GM10266 (cell line): ENCODE measurements around the gene ZNF536.

ENCODE experiments used
- DNase-seq: peaks from one replicate; pipeline ENCODE4 v3.0.0; 2012; ENCODE audit errors: extremely low spot score
- CTCF ChIP-seq: IDR thresholded peaks from 2 replicates; pipeline ENCODE4 v1.5.1; 2012; ENCODE audit warnings: mild to moderate bottlenecking, low read depth; ENCODE audit not compliant: control insufficient read depth, insufficient read depth; ENCODE audit errors: missing control alignments

ZNF536 gene

DNA sequence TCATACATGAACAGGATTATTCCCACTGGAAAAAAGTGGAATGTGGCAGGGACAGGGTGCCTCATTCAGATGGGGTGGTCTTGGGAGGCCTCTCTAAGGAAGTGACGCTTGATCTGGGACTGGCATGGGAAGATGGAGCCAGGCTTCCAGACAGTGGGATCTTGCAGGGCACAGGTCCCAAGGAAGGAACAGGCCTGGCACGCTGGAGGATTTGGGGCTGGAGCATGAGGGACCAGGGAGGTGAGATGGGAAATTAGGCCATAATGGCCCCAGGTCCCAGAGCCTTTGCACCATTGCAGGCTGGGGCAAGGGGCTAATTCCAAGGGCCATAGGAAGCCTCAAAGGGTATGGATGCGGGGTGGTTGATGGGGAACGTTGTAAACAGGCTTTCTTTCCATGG is 9.2 kb downstream of the ZNF536 start:
- no peak for TF ChIP-seq CTCF

GRCh38 chr19:30385174-30385573 is 13.0 kb downstream of the ZNF536 start:
- no peak for DNase-seq
- no peak for TF ChIP-seq CTCF

More for the DNA sequence above, 9.2 kb downstream of the ZNF536 start:
- no peak for DNase-seq

- no peak for DNase-seq
- TF ChIP-seq CTCF = no peak
Measured at GRCh38 chr19:30385666-30386065, 13.5 kb downstream of the ZNF536 start.

DNA sequence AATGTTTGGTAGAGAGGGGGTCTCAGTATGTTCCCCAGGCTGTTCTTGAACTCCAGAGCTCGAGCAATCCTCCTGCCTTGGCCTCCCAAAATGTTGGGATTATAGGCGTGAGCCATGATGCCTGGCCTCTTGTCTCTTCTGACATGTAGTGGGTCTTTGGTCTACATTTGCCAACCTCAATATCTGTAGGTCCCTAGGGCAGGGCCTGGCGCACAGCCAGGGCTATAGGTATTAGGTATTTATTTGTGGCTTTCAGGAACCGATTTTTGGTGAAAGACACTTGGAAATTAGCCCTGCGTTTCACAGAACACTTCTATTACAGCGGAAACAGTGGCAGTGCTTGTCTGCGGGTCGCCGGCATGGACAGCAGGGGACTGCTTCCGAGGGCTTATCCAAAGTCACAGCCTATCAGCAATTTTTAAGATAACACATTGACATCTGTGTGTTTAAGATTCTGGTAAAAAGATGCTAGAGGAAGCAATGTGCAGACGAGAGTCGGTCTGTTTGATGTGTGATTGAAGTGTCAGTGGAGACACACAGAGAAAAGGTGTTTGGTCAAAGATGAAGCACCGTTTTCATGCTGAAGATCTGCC is 14.5 kb downstream of the ZNF536 start:
- DNase-seq = no peak
- TF ChIP-seq CTCF = no peak

GRCh38 chr19:30387311-30388115 is 15.3 kb downstream of the ZNF536 start:
- no peak for TF ChIP-seq CTCF
- no peak for DNase-seq

DNA sequence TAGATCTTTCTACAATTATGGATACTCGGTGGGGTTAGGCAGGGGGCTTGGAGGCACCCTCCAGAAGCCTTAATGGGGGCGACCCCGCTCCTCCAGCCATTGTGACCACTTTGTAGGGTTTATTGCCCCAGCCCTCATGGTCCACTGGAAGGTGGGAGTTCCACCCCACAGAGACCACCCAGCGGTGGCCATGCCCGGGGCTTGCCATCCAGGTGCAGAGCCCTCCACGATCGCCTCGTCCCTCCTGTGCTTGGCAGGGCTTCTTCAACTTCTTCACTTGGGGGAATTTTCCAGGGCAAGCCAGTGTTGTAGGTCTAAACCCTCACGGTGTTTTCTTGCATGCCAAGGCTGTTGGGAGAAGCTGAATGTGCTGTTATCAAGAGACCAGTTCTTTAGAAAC is 16.1 kb downstream of the ZNF536 start:
- no peak for TF ChIP-seq CTCF
- DNase-seq = no peak

DNA sequence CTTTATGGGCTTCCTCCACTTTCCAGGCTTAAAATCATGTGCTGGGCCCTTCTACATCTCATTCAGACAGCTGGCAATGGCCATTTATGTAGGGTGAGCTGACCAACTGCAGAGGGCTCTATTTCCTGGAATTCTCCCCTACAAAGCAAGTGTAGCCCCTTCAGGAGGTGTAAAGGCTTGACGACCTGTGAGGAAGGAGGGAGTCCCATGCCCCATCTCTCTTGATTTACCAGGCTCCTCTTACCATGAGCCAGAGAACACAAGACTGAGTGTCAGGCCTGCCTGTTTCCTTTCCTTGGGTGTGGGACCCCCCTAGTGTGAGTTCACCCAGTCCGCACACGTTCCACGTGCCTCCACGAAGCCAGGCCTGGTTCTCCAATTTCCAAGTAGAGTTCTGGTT is 16.6 kb downstream of the ZNF536 start:
- no peak for TF ChIP-seq CTCF
- no peak for DNase-seq
